HUES64 (cell line): ENCODE data around the gene GFOD1.
A peak's percentile ranks its signal among the peaks of the same experiment; 100 is the strongest.

Experiments used
- H3K27ac ChIP-seq: 2 replicates; pipeline ENCODE4 v1.7.0; 2013; ENCODE audit warnings: low read depth, low read length, inconsistent platforms
- H3K27me3 ChIP-seq: 2 replicates; pipeline ENCODE4 v1.6.1; 2013; ENCODE audit warnings: mild to moderate bottlenecking, low read length; ENCODE audit not compliant: insufficient read depth
- H3K36me3 ChIP-seq: 2 replicates; pipeline ENCODE4 v1.6.1; 2013; ENCODE audit warnings: mild to moderate bottlenecking, low read length; ENCODE audit not compliant: insufficient read depth
- H3K4me1 ChIP-seq: 2 replicates; pipeline ENCODE4 v1.6.1; 2013; ENCODE audit warnings: mild to moderate bottlenecking, low read length, moderate library complexity; ENCODE audit not compliant: insufficient read depth
- H3K4me3 ChIP-seq: 2 replicates; pipeline ENCODE4 v1.5.1; 2013; ENCODE audit warnings: mild to moderate bottlenecking, low read length, moderate library complexity
- H3K9ac ChIP-seq: 2 replicates; pipeline ENCODE4 v1.6.1; 2013; ENCODE audit warnings: mild to moderate bottlenecking, low read depth, low read length
- H3K9me3 ChIP-seq: 2 replicates; pipeline ENCODE4 v1.6.1; 2013; ENCODE audit warnings: low read depth, low read length; ENCODE audit not compliant: insufficient read depth
- WGBS: fragments of 150-250, 120-280 bp; methylation state at CpG from one replicate; pipeline ENCODE4 v1.1.7; 2013; ENCODE audit warnings: missing lambda C conversion rate; 5-methylcytosine and 5-hydroxymethylcytosine counted together

Gene GFOD1

GRCh38 chr6:13368731-13369115 lies 118.7 kb downstream of the GFOD1 start:
- Histone ChIP-seq H3K27ac (no peak overlapping the region), H3K4me1 (peaks cover 20% of the 10 kb centered on the region)

GRCh38 chr6:13368079-13368730 lies 119.2 kb downstream of the GFOD1 start:
- Histone ChIP-seq H3K27ac (peak overlapping the region; percentile 51; the same call in 1 of the 2 replicates), H3K4me1 (peaks cover 17% of the 10 kb centered on the region)
- WGBS, result 85% methylated on average over 6 of the region's 7 CpGs

More at GRCh38 chr6:13368731-13369115, 118.7 kb downstream of the GFOD1 start:
- no peak overlapping the region for H3K4me3 ChIP-seq
- H3K36me3 ChIP-seq, result no peaks in the 10 kb centered on the region
- H3K9ac ChIP-seq, result no peak overlapping the region
- H3K9me3 ChIP-seq, result no peaks in the 10 kb centered on the region
- no peaks in the 10 kb centered on the region for H3K27me3 ChIP-seq

GRCh38 chr6:13367396-13367795 lies 120.0 kb downstream of the GFOD1 start:
- H3K4me1 ChIP-seq, result peaks cover 16% of the 10 kb centered on the region
- WGBS, result 78% methylated on average over 3 of the region's 3 CpGs

More at GRCh38 chr6:13368079-13368730, 119.2 kb downstream of the GFOD1 start:
- Histone ChIP-seq H3K27me3 (no peaks in the 10 kb centered on the region), H3K9me3 (no peaks in the 10 kb centered on the region), H3K9ac (no peak overlapping the region), H3K4me3 (no peak overlapping the region), H3K36me3 (no peaks in the 10 kb centered on the region)

GRCh38 chr6:13365320-13365719 lies 122.1 kb downstream of the GFOD1 start:
- Histone ChIP-seq H3K27ac (no peak overlapping the region), H3K4me1 (peaks cover 16% of the 10 kb centered on the region), H3K9me3 (no peaks in the 10 kb centered on the region), H3K27me3 (no peaks in the 10 kb centered on the region), H3K4me3 (no peak overlapping the region), H3K36me3 (no peaks in the 10 kb centered on the region), H3K9ac (no peak overlapping the region)
- 96% methylated on average over 34 of the region's 39 CpGs for WGBS

More at GRCh38 chr6:13367396-13367795, 120.0 kb downstream of the GFOD1 start:
- Histone ChIP-seq H3K36me3 (no peaks in the 10 kb centered on the region), H3K9ac (no peak overlapping the region), H3K4me3 (no peak overlapping the region), H3K9me3 (no peaks in the 10 kb centered on the region), H3K27me3 (no peaks in the 10 kb centered on the region), H3K27ac (no peak overlapping the region; the same call in 1 of the 2 replicates)

- no peaks in the 10 kb centered on the region for H3K9me3 ChIP-seq
- H3K27me3 ChIP-seq, result no peaks in the 10 kb centered on the region
- H3K36me3 ChIP-seq, result no peaks in the 10 kb centered on the region
- no peak overlapping the region for H3K9ac ChIP-seq
- WGBS, result 96% methylated on average over 34 of the region's 34 CpGs
- H3K4me3 ChIP-seq, result no peak overlapping the region
- H3K4me1 ChIP-seq, result peaks cover 16% of the 10 kb centered on the region
- H3K27ac ChIP-seq, result no peak overlapping the region
These were observed 122.6 kb downstream of the GFOD1 start for GRCh38 chr6:13364842-13365241.

- Histone ChIP-seq H3K9ac (no peak overlapping the region), H3K27me3 (no peaks in the 10 kb centered on the region), H3K27ac (no peak overlapping the region), H3K4me1 (peaks cover 14% of the 10 kb centered on the region), H3K4me3 (no peak overlapping the region), H3K9me3 (no peaks in the 10 kb centered on the region), H3K36me3 (no peaks in the 10 kb centered on the region)
- 91% methylated on average over 5 of the region's 5 CpGs for WGBS
These were observed 125.0 kb downstream of the GFOD1 start for GRCh38 chr6:13362412-13362811.

- Histone ChIP-seq H3K36me3 (no peaks in the 10 kb centered on the region), H3K9ac (no peak overlapping the region), H3K4me3 (no peak overlapping the region), H3K27me3 (no peaks in the 10 kb centered on the region), H3K4me1 (peaks cover 23% of the 10 kb centered on the region), H3K27ac (no peak overlapping the region), H3K9me3 (no peaks in the 10 kb centered on the region)
- 85% methylated on average over 6 of the region's 6 CpGs for WGBS
These were observed 126.5 kb downstream of the GFOD1 start for GRCh38 chr6:13360671-13361540.

- Histone ChIP-seq H3K9me3 (no peaks in the 10 kb centered on the region), H3K27ac (no peak overlapping the region), H3K4me1 (peaks cover 38% of the 10 kb centered on the region), H3K9ac (no peak overlapping the region), H3K36me3 (no peaks in the 10 kb centered on the region), H3K4me3 (no peak overlapping the region), H3K27me3 (no peaks in the 10 kb centered on the region)
- WGBS, result 94% methylated on average over 6 of the region's 6 CpGs
These were observed 128.1 kb downstream of the GFOD1 start for GRCh38 chr6:13359287-13359686.

- Histone ChIP-seq H3K27ac (no peak overlapping the region), H3K9me3 (no peaks in the 10 kb centered on the region), H3K27me3 (no peaks in the 10 kb centered on the region), H3K9ac (no peak overlapping the region), H3K4me1 (peaks cover 40% of the 10 kb centered on the region), H3K4me3 (no peak overlapping the region), H3K36me3 (no peaks in the 10 kb centered on the region)
- whole genome bisulfite sequencing, result 88% methylated on average over 2 of the region's 2 CpGs
These were observed 128.9 kb downstream of the GFOD1 start for GRCh38 chr6:13358511-13358910.

- no peaks in the 10 kb centered on the region for H3K27me3 ChIP-seq
- WGBS, result 66% methylated on average over 14 of the region's 14 CpGs
- no peak overlapping the region for H3K4me3 ChIP-seq
- H3K4me1 ChIP-seq, result peaks cover 40% of the 10 kb centered on the region
- H3K36me3 ChIP-seq, result no peaks in the 10 kb centered on the region
- no peak overlapping the region for H3K9ac ChIP-seq
- no peak overlapping the region; the same call in 1 of the 2 replicates for H3K27ac ChIP-seq
- H3K9me3 ChIP-seq, result no peaks in the 10 kb centered on the region
These were observed 129.8 kb downstream of the GFOD1 start for GRCh38 chr6:13357551-13358075.
